NCI-H510A (cell line): Measurements from ENCODE around the gene BEST3.

Experiments used
- DNase-seq: peaks from one replicate; lab custom pipeline; 2025; lab: John Stamatoyannopoulos, UW

Gene BEST3

DNA sequence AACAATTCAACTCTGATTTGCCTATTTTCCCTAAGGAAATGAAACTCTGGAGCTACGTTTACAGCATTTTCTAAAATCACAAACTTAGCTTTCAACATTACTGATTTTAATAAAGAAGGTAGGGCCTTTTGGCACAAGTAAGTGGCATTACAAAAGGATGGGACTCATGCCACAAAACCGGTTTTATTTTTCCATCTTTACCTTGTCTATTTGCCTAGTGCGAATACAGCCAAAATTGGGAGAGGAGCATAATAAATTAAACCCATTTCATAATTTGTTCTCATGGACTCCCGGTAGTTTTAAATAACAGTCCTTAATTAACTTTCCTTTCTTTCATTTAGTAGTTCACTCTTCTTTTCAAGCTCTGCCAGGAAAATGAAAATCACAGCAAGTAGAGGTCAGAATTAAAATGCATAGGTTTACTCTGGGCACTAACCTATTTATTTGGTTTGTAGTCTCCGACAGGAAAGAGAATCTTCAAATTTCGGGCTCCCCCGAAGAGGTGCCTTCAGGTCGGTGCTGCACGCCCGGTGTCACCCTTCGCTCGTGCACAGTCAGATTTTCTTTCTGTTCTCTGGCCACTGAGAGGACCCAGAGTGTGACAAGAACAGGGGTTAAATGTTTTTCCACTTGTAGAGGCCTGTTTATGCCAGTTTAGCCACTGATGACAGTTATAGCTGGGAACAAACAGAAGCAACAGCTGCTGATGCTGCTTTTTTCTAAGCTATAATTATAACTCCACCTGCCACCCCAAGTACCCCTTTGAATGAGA is at the start of gene BEST3:
Gene BEST3, minus strand, starts transcription at position 535 of the 772 bp plus-strand sequence. CDS start 1,505 bp downstream, outside the sequence.
- peak; percentile 84 for DNase-seq

- no peak for DNase-seq
These were observed 45.0 kb upstream of the BEST3 start for GRCh38 chr12:69744109-69744508.

- DNase-seq = peak; percentile 60
These were observed 40.4 kb upstream of the BEST3 start for GRCh38 chr12:69739287-69740191.

DNA sequence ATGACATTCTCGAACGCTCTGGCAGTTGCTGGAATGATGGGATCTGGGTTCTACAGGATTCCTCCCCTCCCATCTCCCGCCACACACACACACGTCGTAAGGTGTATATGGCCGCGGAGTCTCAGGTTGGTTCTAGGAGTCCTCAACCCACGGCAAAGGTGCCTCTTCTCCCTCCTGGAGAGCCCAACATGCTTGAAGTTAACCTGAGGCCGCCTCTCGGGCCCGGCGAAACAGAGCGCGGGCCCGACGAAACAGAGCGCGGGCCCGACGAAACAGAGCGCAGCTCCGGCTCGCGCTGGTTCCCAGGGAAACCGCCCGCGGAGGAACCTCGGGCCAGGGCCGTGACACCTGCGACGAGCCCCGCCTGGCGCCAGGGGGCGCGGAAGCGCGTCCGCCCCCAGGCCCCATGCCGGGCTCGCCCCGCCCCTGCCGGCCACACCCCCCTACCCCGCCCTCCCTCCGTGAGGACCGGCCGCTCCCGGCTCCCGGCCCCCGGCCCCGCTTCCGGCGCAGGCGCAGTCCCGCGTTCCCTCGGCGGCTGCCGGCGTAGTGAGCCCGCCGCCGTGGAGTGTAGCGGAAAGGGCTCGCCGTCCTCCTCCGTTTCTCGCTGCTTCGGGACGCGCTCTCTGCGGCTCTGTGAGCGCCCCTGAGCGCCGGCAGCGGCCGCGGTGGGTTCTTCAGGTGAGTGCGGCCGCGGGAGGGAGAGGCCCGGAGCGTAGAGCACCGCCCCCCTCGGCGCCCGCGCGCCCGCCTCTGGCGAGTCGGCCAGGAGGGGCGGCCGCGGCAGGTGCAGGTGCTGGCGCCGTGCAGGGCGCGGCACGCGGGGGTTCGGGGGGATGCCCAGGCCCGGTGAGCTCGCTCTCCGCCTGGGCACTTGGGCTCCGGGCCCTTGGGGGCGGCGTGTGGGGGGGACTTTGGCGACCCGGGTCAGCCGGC is 39.5 kb upstream of the BEST3 start, which contains the start of gene RAB3IP:
Gene RAB3IP, plus strand, starts transcription at position 510 of the 936 bp plus-strand sequence. CDS start 16,549 bp downstream, outside the sequence.
- peak; percentile 92 for DNase-seq

- DNase-seq = no peak
These were observed 34.5 kb upstream of the BEST3 start for GRCh38 chr12:69733638-69734037.

- DNase-seq = no peak
These were observed 33.0 kb upstream of the BEST3 start for GRCh38 chr12:69732088-69732487.

GRCh38 chr12:69726922-69727321 is 27.8 kb upstream of the BEST3 start:
- no peak for DNase-seq

GRCh38 chr12:69720750-69721149 is 21.6 kb upstream of the BEST3 start:
- no peak for DNase-seq

DNA sequence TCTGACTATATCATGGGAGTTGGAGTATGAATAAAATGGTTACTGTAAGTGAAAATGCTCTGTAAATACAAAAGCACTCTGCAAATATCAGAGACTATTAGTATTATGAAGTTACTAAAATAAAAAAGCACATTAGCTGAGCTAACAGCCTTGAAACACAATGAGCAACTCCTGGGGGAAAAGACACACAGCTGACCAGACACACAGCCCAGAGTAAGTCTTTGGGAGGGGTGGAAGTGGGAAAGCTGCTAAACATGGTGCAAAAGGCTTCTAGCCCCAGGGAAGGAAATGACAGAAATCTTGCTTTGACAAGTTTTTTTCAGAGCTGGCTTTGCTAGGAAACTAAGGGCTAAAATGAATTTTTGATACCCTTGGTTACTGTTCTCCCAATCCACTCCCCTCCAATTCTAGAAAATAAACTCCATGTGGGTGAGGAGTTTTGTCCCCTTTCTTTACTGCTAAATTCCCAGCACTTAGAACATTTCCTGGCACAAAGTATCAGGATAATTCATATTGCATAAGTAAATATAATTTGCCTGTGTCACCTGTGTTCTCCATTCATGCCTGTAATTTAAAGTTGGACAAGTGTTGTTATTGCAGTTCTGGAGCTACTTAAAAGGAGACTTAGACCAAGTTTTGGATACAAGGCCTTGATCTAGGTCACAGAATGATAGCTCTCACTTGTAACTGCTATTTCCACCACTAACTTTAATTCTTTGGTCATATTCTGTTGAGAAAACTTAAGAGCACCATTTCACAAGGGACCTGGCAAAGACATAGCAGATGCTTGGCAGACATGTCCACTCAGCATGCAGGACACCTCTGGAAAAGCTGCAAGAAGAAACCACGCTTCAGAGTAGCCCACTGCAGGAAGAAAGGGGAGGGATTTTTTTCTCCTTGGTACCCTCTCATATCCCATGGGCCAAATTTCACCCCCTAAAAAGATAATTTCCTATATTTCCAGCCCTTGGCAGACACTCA is 20.5 kb upstream of the BEST3 start:
- DNase-seq = no peak

- DNase-seq = no peak
These were observed 15.4 kb upstream of the BEST3 start for GRCh38 chr12:69714542-69714941.

DNA sequence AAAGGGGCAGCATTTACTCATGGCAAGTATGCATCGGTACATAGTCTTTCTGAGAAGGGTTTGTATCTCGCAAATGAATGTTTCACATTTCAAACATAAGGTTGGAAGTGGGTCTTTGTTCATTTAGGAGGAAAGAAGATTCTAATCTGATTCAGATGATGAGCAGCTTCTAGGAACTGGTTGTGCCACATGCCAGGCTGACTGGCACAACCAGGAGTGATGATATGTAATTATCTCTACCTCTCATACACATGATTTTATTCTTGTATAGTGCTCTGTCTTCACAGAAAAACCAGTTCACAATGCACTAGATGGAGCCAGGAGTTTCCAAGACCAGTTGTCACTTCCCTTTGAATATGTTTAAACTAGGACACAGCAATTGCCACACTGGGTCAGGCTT is 13.7 kb upstream of the BEST3 start:
- no peak for DNase-seq

- no peak for DNase-seq
These were observed 9.5 kb upstream of the BEST3 start for GRCh38 chr12:69708649-69709048.

DNA sequence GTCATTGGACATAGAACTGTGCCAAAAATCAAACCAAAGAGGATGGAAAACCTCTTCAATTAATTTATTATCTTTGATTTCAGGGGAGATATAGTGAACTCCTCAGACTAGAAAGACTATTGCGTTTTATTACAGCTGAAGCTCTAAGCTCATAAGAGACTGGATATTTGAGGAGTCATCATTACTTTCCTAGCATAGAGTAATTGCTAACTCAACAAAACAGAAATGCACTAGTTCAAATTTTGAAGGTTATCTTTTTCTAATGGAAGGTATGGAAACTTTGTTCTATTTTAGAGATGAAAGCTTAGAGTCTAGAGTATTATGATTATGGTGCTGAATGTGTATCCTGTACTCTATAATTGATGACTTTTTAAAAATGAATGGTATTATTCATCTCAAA is 5.3 kb upstream of the BEST3 start:
- no peak for DNase-seq

DNA sequence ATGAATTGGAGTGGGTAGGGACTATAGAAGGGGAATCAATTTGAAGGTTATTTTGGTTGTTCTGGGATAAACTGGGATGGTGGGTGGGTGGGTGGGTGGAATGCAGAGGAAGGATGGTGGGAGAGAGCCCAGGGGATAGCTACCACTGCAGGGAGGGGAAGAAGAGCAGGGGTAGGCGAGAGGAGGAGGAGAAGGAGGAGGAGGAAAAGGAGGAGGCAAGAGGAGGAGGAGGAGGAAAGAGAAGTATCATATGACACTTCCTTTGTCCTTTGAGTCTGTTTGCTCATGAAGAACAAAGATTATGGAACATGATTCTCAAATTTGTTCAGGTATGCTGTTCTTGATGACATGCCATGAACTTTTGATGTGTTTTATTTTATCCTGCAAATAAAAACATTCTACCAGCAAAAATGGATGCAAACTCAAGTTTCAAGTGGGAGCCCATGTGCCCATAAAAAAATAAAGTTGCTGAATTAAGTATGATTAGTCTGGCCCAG is 4.1 kb upstream of the BEST3 start:
- DNase-seq = no peak

DNA sequence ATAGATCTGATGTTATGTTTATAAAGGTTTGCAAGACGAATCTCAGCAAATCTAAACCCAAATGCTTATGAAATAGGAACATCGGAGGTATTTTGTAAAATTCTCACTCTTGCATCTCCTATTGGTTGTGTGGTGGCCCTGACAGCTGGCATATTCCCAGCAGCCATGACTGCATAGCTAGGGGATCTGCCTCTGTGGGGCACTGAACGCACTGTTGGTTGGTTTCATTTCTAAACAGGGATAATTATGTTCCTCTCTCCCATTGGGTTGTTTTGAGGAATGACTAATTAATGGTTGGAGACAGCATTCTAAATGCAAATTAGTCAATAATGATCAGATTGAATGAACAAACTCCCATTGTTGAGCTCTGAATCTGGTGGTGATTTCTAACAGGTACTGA is 2.7 kb upstream of the BEST3 start:
- DNase-seq = no peak

DNA sequence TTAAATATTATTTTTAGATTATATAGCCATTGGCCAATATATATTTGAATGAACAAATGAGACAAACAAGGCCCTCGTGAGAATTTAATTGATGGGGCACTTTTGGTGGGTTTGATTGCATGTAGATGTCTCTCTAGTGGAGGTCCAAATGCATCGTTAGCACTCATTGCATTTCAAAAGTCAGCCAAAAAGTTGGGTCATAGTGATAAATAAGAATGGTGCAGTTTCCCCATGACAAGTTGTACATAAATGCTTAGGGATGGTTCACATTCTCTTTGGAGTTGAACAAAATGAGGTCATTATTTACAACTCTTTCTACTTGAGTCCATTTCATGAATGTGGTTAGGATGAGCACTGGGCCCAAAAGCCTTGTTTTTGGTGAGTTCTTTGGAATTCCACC is 1.0 kb downstream of the BEST3 start:
- DNase-seq = no peak

DNA sequence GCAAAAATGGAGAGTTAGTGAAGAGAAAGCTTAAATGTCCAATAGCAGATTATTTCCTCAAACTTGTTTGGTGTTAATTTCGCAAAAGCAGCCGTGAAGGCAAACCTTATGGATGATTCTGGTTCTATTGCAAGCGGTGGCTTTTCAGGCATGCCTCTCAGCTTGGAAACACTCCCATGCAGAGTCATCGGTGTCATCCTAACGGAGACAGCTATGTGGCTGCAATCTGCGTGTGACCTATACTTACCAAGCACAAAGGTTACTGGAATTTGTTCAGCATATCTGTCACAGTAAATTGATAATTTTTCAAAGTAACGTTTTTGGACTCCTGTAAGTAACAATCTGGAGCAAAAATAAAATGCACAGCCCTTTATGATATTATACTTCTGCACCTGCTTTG is 5.0 kb downstream of the BEST3 start:
- DNase-seq = no peak

- DNase-seq = no peak
These were observed 9.5 kb downstream of the BEST3 start for GRCh38 chr12:69689638-69690037.

GRCh38 chr12:69688471-69689427 is 10.4 kb downstream of the BEST3 start:
- DNase-seq = no peak
